ENCODE data around the gene C19orf25.
A peak's percentile ranks its signal among the peaks of the same experiment; 100 is the strongest.

C19orf25 gene

GRCh38 chr19:1466018-1466460 lies 13.0 kb downstream of the C19orf25 start:
- H3K4me3 ChIP-seq (ENCODE audit: low read depth in 1 of 2, low read length in 2 of 2) = no peak overlapping the region
- H3K36me3 ChIP-seq (ENCODE audit: insufficient read depth, low read length) = peaks cover 2% of the 10 kb centered on the region
- no peaks in the 10 kb centered on the region for H3K79me2 ChIP-seq (ENCODE audit: insufficient read depth, low read length)
- no peak overlapping the region for H3K27ac ChIP-seq (ENCODE audit: low read length)
- no peaks in the 10 kb centered on the region for H3K27me3 ChIP-seq (ENCODE audit: insufficient read depth, low read length, poor library complexity)
- no peak overlapping the region for H3K4me2 ChIP-seq (ENCODE audit: insufficient read depth, low read length)
- H3K9me3 ChIP-seq (ENCODE audit: insufficient read depth, low read length, severe bottlenecking) = no peaks in the 10 kb centered on the region
- no peak overlapping the region for H3K9ac ChIP-seq (ENCODE audit: low read depth, low read length)
- no peak for ATAC-seq (ENCODE audit: insufficient read depth, low read depth)
- H2AFZ ChIP-seq (ENCODE audit: low read depth, low read length) = no peak overlapping the region
- DNase-seq = no peak
- H3K4me1 ChIP-seq (ENCODE audit: insufficient read depth, low read length) = peaks cover 10% of the 10 kb centered on the region
- TF ChIP-seq EZH2 (IDR thresholded peaks at IDR 0.05; ENCODE audit: borderline replicate concordance, low read depth, low read length, severe bottlenecking) (no peak), CTCF (IDR thresholded peaks at IDR 0.05; ENCODE audit: borderline replicate concordance, extremely low read depth, low read length, poor library complexity, severe bottlenecking) (no peak)
- H4K20me1 ChIP-seq (ENCODE audit: insufficient read depth, low read length) = peaks cover 33% of the 10 kb centered on the region

- H3K27ac ChIP-seq (ENCODE audit: low read length) = no peak overlapping the region
- no peak overlapping the region for H3K4me2 ChIP-seq (ENCODE audit: insufficient read depth, low read length)
- no peaks in the 10 kb centered on the region for H3K9me3 ChIP-seq (ENCODE audit: insufficient read depth, low read length, severe bottlenecking)
- H3K79me2 ChIP-seq (ENCODE audit: insufficient read depth, low read length) = no peaks in the 10 kb centered on the region
- peaks cover 4% of the 10 kb centered on the region for H3K4me1 ChIP-seq (ENCODE audit: insufficient read depth, low read length)
- peak; percentile 15 for TF ChIP-seq CTCF (IDR thresholded peaks at IDR 0.05; ENCODE audit: borderline replicate concordance, extremely low read depth, low read length, poor library complexity, severe bottlenecking)
- no peak for TF ChIP-seq EZH2 (IDR thresholded peaks at IDR 0.05; ENCODE audit: borderline replicate concordance, low read depth, low read length, severe bottlenecking)
- H2AFZ ChIP-seq (ENCODE audit: low read depth, low read length) = no peak overlapping the region
- H3K27me3 ChIP-seq (ENCODE audit: insufficient read depth, low read length, poor library complexity) = no peaks in the 10 kb centered on the region
- H3K4me3 ChIP-seq (ENCODE audit: low read depth in 1 of 2, low read length in 2 of 2) = no peak overlapping the region
- H4K20me1 ChIP-seq (ENCODE audit: insufficient read depth, low read length) = peaks cover 28% of the 10 kb centered on the region
- no peak for DNase-seq
- no peak overlapping the region for H3K9ac ChIP-seq (ENCODE audit: low read depth, low read length)
- peaks cover 8% of the 10 kb centered on the region for H3K36me3 ChIP-seq (ENCODE audit: insufficient read depth, low read length)
- no peak for ATAC-seq (ENCODE audit: insufficient read depth, low read depth)
These were observed 13.6 kb downstream of the C19orf25 start for GRCh38 chr19:1465191-1466016.

GRCh38 chr19:1461862-1462261 lies 17.2 kb downstream of the C19orf25 start:
- Histone ChIP-seq H4K20me1 (ENCODE audit: insufficient read depth, low read length) (peaks cover 27% of the 10 kb centered on the region), H3K4me2 (ENCODE audit: insufficient read depth, low read length) (no peak overlapping the region), H3K79me2 (ENCODE audit: insufficient read depth, low read length) (no peaks in the 10 kb centered on the region), H3K4me3 (ENCODE audit: low read depth in 1 of 2, low read length in 2 of 2) (no peak overlapping the region), H3K9ac (ENCODE audit: low read depth, low read length) (no peak overlapping the region), H3K4me1 (ENCODE audit: insufficient read depth, low read length) (no peaks in the 10 kb centered on the region), H3K27me3 (ENCODE audit: insufficient read depth, low read length, poor library complexity) (no peaks in the 10 kb centered on the region), H3K27ac (ENCODE audit: low read length) (no peak overlapping the region), H3K9me3 (ENCODE audit: insufficient read depth, low read length, severe bottlenecking) (no peaks in the 10 kb centered on the region), H2AFZ (ENCODE audit: low read depth, low read length) (no peak overlapping the region), H3K36me3 (ENCODE audit: insufficient read depth, low read length) (peaks cover 13% of the 10 kb centered on the region)
- ATAC-seq (ENCODE audit: insufficient read depth, low read depth) = no peak
- no peak for DNase-seq
- no peak for TF ChIP-seq CTCF (IDR thresholded peaks at IDR 0.05; ENCODE audit: borderline replicate concordance, extremely low read depth, low read length, poor library complexity, severe bottlenecking)
- TF ChIP-seq EZH2 (IDR thresholded peaks at IDR 0.05; ENCODE audit: borderline replicate concordance, low read depth, low read length, severe bottlenecking) = no peak
